T-helper 17 cell (primary cell): ENCODE measurements around the gene SEMA5A. TPM values are rescaled to one million over a fixed set of nuclear protein-coding genes. Genes with fewer than 3 reads are reported as not detected.

ENCODE experiments used
- ATAC-seq: fragments of 150-1000 bp; cut with Tn5 transposase; 2 replicates; pipeline ENCODE4 v1.10.0; 2021; ENCODE audit warnings: mild to moderate bottlenecking, moderate library complexity
- DNase-seq, 3 donors: peaks; one replicate each; pipeline versions ENCODE4 v3.0.0 to v3.0.0-alpha.2; 2020 to 2021
- H3K9me3 ChIP-seq: one replicate; pipeline ENCODE4 v1.7.0; 2013; ENCODE audit warnings: low read length, mild to moderate bottlenecking; ENCODE audit not compliant: control insufficient read depth, poor library complexity, severe bottlenecking
- H3K27ac Mint-ChIP-seq: one replicate; pipeline ENCODE4 v1.8.0; 2022; ENCODE audit warnings: mild to moderate bottlenecking, moderate library complexity, mixed read lengths
- H3K27me3 Mint-ChIP-seq: one replicate; pipeline ENCODE4 v1.8.0; 2022; ENCODE audit warnings: mixed read lengths
- H3K36me3 Mint-ChIP-seq: one replicate; pipeline ENCODE4 v1.8.0; 2022; ENCODE audit warnings: low read depth, mixed read lengths
- H3K4me1 Mint-ChIP-seq: one replicate; pipeline ENCODE4 v1.8.0; 2022; ENCODE audit warnings: mild to moderate bottlenecking, mixed read lengths
- H3K4me3 Mint-ChIP-seq: one replicate; pipeline ENCODE4 v1.8.0; 2022; ENCODE audit warnings: mild to moderate bottlenecking, moderate library complexity, mixed read lengths
- total RNA-seq, 4 donors: library from RNA in 2 of 4; stranded (reverse) in 2 of 4; gene quantifications; one replicate each; pipeline ENCODE4 v1.2.3 and lab custom pipeline; 2022 to 2026

The SEMA5A gene
- total RNA-seq, 2 donors from 2014 or later: 0.75 to 0.94 TPM

- Mint-ChIP-seq H3K27me3 (no peaks in the 10 kb centered on the region), H3K4me1 (no peaks in the 10 kb centered on the region), H3K36me3 (no peaks in the 10 kb centered on the region), H3K27ac (no peak overlapping the region), H3K4me3 (no peak overlapping the region)
- ATAC-seq (no peak), DNase-seq (no peak)
- no peaks in the 10 kb centered on the region for H3K9me3 ChIP-seq
Observed at GRCh38 chr5:9338796-9339195, 207.1 kb downstream of the SEMA5A start.

GRCh38 chr5:9337928-9338595, 207.8 kb downstream of the SEMA5A start:
- Mint-ChIP-seq H3K27ac (no peak overlapping the region), H3K36me3 (no peaks in the 10 kb centered on the region), H3K27me3 (no peaks in the 10 kb centered on the region), H3K4me3 (no peak overlapping the region), H3K4me1 (no peaks in the 10 kb centered on the region)
- ATAC-seq (no peak), DNase-seq (no peak)
- no peaks in the 10 kb centered on the region for H3K9me3 ChIP-seq

DNA sequence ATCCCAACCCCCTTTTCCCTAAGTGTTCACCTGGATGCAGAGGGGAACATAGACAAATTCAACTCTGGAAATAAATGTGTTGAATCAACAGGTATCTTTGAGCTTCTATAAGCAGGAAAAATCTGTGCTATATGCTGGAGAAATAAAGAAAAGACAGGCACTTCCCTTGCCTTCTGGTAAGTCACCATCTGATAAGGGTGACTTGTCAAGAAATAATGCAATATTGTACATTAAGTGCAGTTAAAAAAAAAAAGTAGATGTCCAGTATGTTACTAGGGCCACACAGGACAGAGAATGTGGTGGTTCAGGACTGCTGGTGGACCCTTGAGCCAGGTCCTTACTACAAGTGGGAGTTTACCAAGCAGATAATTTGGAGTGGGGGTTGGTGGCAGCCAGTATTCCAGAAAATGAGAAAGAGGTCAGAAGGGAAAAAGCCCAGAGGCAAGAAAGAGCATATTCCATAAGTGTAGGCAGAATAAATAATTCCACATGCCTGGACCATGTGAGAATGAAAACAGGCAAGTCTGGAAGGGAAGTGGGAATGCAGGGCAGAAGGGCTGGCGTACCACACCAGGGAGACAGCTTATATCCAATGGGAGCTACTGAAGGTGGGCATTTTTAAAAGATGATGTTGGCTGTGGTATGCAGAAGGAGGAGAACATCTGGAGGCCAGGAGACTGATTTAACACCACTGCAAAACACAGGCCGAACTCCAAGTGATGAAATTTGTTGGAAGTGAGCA, 209.9 kb downstream of the SEMA5A start:
- H3K27ac Mint-ChIP-seq: no peak overlapping the region

DNA sequence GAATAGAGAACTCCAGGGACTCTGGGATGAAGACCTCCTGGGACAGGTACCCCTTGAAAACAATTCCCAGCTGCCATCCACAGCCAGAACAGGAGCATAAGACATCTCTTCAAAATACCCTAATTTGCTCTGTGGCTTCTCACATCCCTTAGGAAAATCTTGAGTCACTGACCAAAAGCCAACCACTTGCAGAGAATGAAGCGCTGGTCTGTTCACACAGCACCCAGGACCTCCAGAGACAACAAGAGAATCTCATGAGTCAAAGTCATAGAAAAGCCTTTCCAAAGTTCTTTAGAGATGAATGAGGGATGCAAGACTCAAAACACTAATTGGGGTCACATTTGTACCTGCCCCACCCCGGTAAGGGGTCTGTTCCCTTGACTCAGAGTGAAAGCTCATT, 210.6 kb downstream of the SEMA5A start:
- Mint-ChIP-seq H3K4me1 (no peaks in the 10 kb centered on the region), H3K36me3 (no peaks in the 10 kb centered on the region), H3K4me3 (no peak overlapping the region), H3K27ac (no peak overlapping the region), H3K27me3 (no peaks in the 10 kb centered on the region)
- H3K9me3 ChIP-seq: no peaks in the 10 kb centered on the region
- DNase-seq (no peak), ATAC-seq (no peak)

More for the DNA sequence above, 209.9 kb downstream of the SEMA5A start:
- H3K9me3 ChIP-seq: no peaks in the 10 kb centered on the region
- no peaks in the 10 kb centered on the region for H3K36me3 Mint-ChIP-seq
- H3K4me1 Mint-ChIP-seq: no peaks in the 10 kb centered on the region
- H3K27me3 Mint-ChIP-seq: no peaks in the 10 kb centered on the region
- DNase-seq (no peak), ATAC-seq (no peak)
- no peak overlapping the region for H3K4me3 Mint-ChIP-seq

DNA sequence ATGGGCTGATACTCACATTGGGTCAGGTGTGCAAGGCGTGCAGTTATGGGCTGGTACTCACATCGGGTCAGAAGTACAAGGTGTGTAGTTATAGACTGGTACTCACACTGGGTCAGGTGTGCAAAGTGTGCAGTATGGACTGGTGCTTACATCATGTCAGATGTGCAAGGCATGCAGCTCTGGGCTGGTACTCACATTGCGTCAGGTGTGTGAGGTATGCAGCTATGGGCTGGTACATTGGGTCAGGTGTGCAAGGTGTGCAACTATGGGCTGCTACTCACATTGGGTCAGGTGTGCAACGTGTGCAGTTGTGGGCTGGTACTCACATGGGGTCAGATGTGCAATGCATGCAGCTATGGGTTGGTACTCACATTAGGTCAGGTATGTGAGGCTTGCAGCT, 213.8 kb downstream of the SEMA5A start:
- no peak for DNase-seq
- Mint-ChIP-seq H3K36me3 (no peaks in the 10 kb centered on the region), H3K4me1 (no peaks in the 10 kb centered on the region), H3K27ac (no peak overlapping the region), H3K27me3 (no peaks in the 10 kb centered on the region), H3K4me3 (no peak overlapping the region)
- ATAC-seq: no peak
- H3K9me3 ChIP-seq: no peaks in the 10 kb centered on the region

DNA sequence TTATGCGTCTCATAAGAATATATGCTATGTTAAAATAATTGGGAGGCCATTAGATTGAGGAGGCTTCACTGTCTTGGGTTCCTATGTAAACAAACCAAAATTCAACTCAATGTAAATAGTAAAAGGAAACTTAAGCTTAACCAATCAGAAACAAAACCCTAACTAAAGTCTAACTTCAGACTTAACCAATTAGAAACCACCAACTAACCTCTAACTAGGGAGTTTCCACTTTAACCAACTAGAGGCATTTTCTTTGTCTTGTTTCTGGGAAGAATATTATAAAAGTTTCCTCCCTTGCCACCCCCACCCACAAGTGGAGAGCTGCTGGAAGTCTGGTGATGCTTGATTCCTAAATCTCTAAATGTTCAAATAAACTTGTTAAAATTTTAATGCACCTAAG, 214.5 kb downstream of the SEMA5A start:
- Mint-ChIP-seq H3K36me3 (no peaks in the 10 kb centered on the region), H3K4me1 (no peaks in the 10 kb centered on the region), H3K27me3 (no peaks in the 10 kb centered on the region), H3K4me3 (no peak overlapping the region), H3K27ac (no peak overlapping the region)
- H3K9me3 ChIP-seq: no peaks in the 10 kb centered on the region
- DNase-seq: no peak
- no peak for ATAC-seq

GRCh38 chr5:9329125-9329524, 216.8 kb downstream of the SEMA5A start:
- no peaks in the 10 kb centered on the region for H3K9me3 ChIP-seq
- Mint-ChIP-seq H3K27me3 (no peaks in the 10 kb centered on the region), H3K36me3 (no peaks in the 10 kb centered on the region), H3K4me1 (no peaks in the 10 kb centered on the region), H3K4me3 (no peak overlapping the region), H3K27ac (no peak overlapping the region)
- ATAC-seq (no peak), DNase-seq (no peak)

GRCh38 chr5:9325549-9325948, 220.3 kb downstream of the SEMA5A start:
- no peaks in the 10 kb centered on the region for H3K4me1 Mint-ChIP-seq
- no peaks in the 10 kb centered on the region for H3K9me3 ChIP-seq
- DNase-seq (no peak), ATAC-seq (no peak)
- no peaks in the 10 kb centered on the region for H3K27me3 Mint-ChIP-seq
- H3K27ac Mint-ChIP-seq: no peak overlapping the region
- H3K4me3 Mint-ChIP-seq: no peak overlapping the region
- no peaks in the 10 kb centered on the region for H3K36me3 Mint-ChIP-seq

GRCh38 chr5:9324348-9325077, 221.4 kb downstream of the SEMA5A start:
- no peaks in the 10 kb centered on the region for H3K4me1 Mint-ChIP-seq
- no peaks in the 10 kb centered on the region for H3K36me3 Mint-ChIP-seq
- no peaks in the 10 kb centered on the region for H3K9me3 ChIP-seq
- ATAC-seq: no peak
- no peak overlapping the region for H3K4me3 Mint-ChIP-seq
- H3K27ac Mint-ChIP-seq: no peak overlapping the region
- no peak for DNase-seq
- H3K27me3 Mint-ChIP-seq: no peaks in the 10 kb centered on the region

DNA sequence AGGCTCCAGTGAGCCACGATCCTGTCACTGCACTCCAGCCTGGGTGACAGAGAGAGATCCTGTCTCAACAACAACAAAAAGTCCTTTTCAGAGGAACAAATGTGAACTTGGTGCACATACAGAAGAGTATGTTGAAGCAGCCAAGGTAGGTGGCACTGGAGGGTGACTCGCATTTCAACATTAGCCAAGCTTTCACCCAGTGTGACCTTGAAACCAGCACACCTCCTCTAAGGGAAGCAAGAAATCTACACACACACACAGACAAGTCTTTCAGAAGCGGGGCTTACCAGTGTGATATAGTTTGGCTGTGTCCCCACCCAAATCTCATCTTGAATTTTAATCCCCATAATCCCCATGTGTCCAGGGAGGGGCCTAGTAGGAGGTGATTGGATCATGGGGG, 225.2 kb downstream of the SEMA5A start:
- no peaks in the 10 kb centered on the region for H3K9me3 ChIP-seq
- ATAC-seq (no peak), DNase-seq (no peak)
- Mint-ChIP-seq H3K27me3 (no peaks in the 10 kb centered on the region), H3K27ac (no peak overlapping the region), H3K4me1 (no peaks in the 10 kb centered on the region), H3K4me3 (no peak overlapping the region), H3K36me3 (no peaks in the 10 kb centered on the region)

GRCh38 chr5:9318031-9318430, 227.8 kb downstream of the SEMA5A start:
- no peaks in the 10 kb centered on the region for H3K4me1 Mint-ChIP-seq
- no peak overlapping the region for H3K27ac Mint-ChIP-seq
- H3K4me3 Mint-ChIP-seq: no peak overlapping the region
- no peaks in the 10 kb centered on the region for H3K27me3 Mint-ChIP-seq
- no peaks in the 10 kb centered on the region for H3K9me3 ChIP-seq
- no peak for ATAC-seq
- no peak for DNase-seq
- no peaks in the 10 kb centered on the region for H3K36me3 Mint-ChIP-seq

DNA sequence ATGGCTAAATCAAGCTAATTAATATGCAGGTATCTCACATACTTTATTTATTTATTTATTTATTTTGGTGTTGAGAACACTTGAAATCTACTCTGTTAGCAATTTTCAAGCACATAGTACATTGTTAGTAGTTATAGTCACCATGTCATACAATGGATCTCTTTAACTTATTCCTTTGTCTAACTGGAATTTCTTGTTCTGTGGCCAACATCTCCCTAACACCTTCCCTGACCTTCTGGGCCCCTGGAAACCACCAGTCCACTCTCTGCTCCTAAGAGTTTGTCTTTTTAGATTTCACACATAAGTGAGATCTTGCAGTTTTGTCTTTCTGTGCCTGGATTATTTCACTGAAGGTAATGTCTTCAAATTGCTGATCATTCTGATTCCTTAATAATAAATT, 229.1 kb downstream of the SEMA5A start:
- Mint-ChIP-seq H3K27me3 (no peaks in the 10 kb centered on the region), H3K4me1 (no peaks in the 10 kb centered on the region), H3K4me3 (no peak overlapping the region), H3K27ac (no peak overlapping the region), H3K36me3 (no peaks in the 10 kb centered on the region)
- ATAC-seq: no peak
- no peak for DNase-seq
- H3K9me3 ChIP-seq: no peaks in the 10 kb centered on the region

DNA sequence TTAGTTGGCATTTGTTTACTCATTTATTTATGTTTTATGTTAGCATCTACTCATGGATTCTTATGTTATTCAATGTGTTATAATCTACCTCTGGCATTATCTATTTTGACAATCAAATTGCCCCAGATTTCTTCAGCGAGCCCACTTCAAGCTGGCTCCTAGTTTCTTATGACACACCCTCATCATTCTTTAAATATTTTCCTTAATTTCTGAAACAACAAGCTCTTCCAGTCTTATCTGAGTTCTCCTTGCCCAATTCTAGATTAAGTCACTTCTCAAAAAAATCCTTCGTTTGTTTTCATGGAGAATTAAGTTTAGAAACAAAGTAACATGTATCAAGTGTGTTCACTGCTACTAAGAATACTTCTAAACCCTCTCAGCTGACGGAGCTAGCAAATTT, 229.8 kb downstream of the SEMA5A start:
- DNase-seq: no peak
- ATAC-seq: no peak
- H3K4me1 Mint-ChIP-seq: no peaks in the 10 kb centered on the region
- no peaks in the 10 kb centered on the region for H3K27me3 Mint-ChIP-seq
- H3K36me3 Mint-ChIP-seq: no peaks in the 10 kb centered on the region
- no peaks in the 10 kb centered on the region for H3K9me3 ChIP-seq
- H3K27ac Mint-ChIP-seq: no peak overlapping the region
- H3K4me3 Mint-ChIP-seq: no peak overlapping the region
